ENCODE data around the gene ST6GAL1. TPM values are rescaled to one million over a fixed set of nuclear protein-coding genes. Genes with fewer than 3 reads are reported as not detected.

The ST6GAL1 gene
- total and polyA plus RNA-seq, 2 of the 13 experiments (the other 11 are each of a cell fraction or from before 2014, with no cell fraction given) = 79.9 to 164 TPM

- TF ChIP-seq ZNF770 (CRISPR knock-in tag; IDR thresholded peaks at IDR 0.05) = no peak
- TF ChIP-seq SMARCC2 (IDR thresholded peaks at IDR 0.05) = no peak
- TF ChIP-seq ZBTB46 (CRISPR knock-in tag; IDR thresholded peaks at IDR 0.05; ENCODE audit: borderline replicate concordance) = no peak
- peak; percentile 40; the same call in 1 of the 2 replicates for TF ChIP-seq MTA1 (CRISPR knock-in tag; IDR thresholded peaks at IDR 0.05; ENCODE audit: borderline replicate concordance)
- TF ChIP-seq JARID2 (CRISPR knock-in tag; IDR thresholded peaks at IDR 0.05; ENCODE audit: insufficient replicate concordance) = no peak
- 0 out of 2 replicates have a peak, but pooled peaks have one; percentile 23 for TF ChIP-seq ZNF30 (CRISPR knock-in tag; IDR thresholded peaks at IDR 0.05)
- 0 out of 2 replicates have a peak, but pooled peaks have one; percentile 12 for TF ChIP-seq FOXA3 (CRISPR knock-in tag; IDR thresholded peaks at IDR 0.05)
- no peak for TF ChIP-seq ZNF562 (CRISPR knock-in tag; IDR thresholded peaks at IDR 0.05; ENCODE audit: borderline replicate concordance)
- TF ChIP-seq RARA (CRISPR knock-in tag; IDR thresholded peaks at IDR 0.05) = no peak
- TF ChIP-seq SIX4 (CRISPR knock-in tag; IDR thresholded peaks at IDR 0.05) = no peak
- TF ChIP-seq ZSCAN9 (CRISPR knock-in tag; IDR thresholded peaks at IDR 0.05; ENCODE audit: borderline replicate concordance) = no peak
- no peak for TF ChIP-seq AGO1 (IDR thresholded peaks at IDR 0.05; ENCODE audit: low read depth, low read length, poor library complexity, severe bottlenecking)
- no peak for TF ChIP-seq ZNF552 (CRISPR knock-in tag; IDR thresholded peaks at IDR 0.05; ENCODE audit: borderline replicate concordance)
- no peak for TF ChIP-seq PAF1 (CRISPR knock-in tag; IDR thresholded peaks at IDR 0.05)
- no peak for TF ChIP-seq ZNF792 (CRISPR knock-in tag; IDR thresholded peaks at IDR 0.05)
- no peak for TF ChIP-seq ZNF136 (CRISPR knock-in tag; IDR thresholded peaks at IDR 0.05; ENCODE audit: low read depth)
- TF ChIP-seq ZNF839 (CRISPR knock-in tag; IDR thresholded peaks at IDR 0.05; ENCODE audit: borderline replicate concordance) = no peak
- TF ChIP-seq TERF1 (CRISPR knock-in tag; IDR thresholded peaks at IDR 0.05) = no peak
- TF ChIP-seq MXI1 (IDR thresholded peaks at IDR 0.05; ENCODE audit: borderline replicate concordance, low read depth, low read length) = 0 out of 3 replicates have a peak, but pooled peaks have one; percentile 28
- TF ChIP-seq ZNF17 (CRISPR knock-in tag; IDR thresholded peaks at IDR 0.05) = no peak
- no peak for TF ChIP-seq ZGPAT (CRISPR knock-in tag; IDR thresholded peaks at IDR 0.05)
- no peak for TF ChIP-seq HES4 (CRISPR knock-in tag; IDR thresholded peaks at IDR 0.05; ENCODE audit: borderline replicate concordance)
Measured at GRCh38 chr3:186930641-186931531, 560 bp downstream of the ST6GAL1 start (continued).

Measured in HepG2 (cell line).